Measurements from ENCODE around the gene POLR3K.

DNA sequence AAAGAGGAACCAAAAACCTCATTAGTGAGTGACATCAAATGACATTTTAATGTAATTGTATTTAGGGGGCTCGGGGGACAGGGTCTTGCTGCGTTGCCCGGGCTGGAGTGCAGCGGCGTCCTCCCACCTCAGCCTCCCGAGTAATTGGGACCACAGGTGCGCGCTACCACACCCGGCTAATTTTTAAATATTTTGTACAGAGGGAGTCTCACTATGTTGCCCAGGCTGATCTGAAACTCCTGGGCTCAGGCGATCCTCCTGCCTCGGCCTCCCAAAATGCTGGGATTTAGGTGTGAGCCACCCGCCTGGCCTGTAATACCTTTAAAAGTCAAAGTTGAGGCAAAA, 801 bp upstream of the POLR3K start:
- TF ChIP-seq, protein P1, sequence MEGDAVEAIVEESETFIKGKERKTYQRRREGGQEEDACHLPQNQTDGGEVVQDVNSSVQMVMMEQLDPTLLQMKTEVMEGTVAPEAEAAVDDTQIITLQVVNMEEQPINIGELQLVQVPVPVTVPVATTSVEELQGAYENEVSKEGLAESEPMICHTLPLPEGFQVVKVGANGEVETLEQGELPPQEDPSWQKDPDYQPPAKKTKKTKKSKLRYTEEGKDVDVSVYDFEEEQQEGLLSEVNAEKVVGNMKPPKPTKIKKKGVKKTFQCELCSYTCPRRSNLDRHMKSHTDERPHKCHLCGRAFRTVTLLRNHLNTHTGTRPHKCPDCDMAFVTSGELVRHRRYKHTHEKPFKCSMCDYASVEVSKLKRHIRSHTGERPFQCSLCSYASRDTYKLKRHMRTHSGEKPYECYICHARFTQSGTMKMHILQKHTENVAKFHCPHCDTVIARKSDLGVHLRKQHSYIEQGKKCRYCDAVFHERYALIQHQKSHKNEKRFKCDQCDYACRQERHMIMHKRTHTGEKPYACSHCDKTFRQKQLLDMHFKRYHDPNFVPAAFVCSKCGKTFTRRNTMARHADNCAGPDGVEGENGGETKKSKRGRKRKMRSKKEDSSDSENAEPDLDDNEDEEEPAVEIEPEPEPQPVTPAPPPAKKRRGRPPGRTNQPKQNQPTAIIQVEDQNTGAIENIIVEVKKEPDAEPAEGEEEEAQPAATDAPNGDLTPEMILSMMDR (IDR thresholded peaks at IDR 0.05), result no peak
- no peak for TF ChIP-seq POLR2A (IDR thresholded peaks at IDR 0.05)
